Measurements from ENCODE around the gene NMT1. TPM values are rescaled to one million over a fixed set of nuclear protein-coding genes. Genes with fewer than 3 reads are reported as not detected.

The NMT1 gene
- total and polyA plus RNA-seq, 3 experiments from 2014 or later: 82.0 to 198 (median 189) TPM

DNA sequence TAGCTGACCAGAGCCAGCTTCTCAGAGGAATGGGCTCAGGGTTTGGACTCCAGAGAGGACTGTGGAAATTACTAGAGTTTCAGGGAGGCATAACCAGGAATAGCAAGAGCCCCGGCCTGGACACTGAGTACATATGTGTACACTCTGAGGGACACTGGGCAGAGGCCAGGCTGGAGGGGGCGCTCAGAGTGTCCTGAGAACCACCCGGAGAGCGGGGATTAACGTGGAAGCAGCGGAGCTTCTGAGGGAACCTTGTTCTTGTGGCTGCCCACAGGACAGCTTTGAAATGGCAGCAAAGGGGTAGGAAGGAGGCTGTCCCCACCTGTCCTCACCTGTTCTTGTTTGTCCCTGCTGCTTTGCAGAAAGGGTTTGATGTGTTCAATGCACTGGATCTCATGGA is 43.4 kb downstream of the NMT1 start:
- ChIA-PET CTCF (interaction anchor here (1.4 to 1.7 kb wide), 3 partner anchors 28 to 281 kb away, joined by 3 to 7 read pairs (median 7); partner anchors contain the start of genes ACBD4 and PLCD3), POLR2A (no interaction called here)
- H3K27ac Mint-ChIP-seq: no peak overlapping the region
- H3K9me3 Mint-ChIP-seq: no peaks in the 10 kb centered on the region
- no peak overlapping the region for H3K4me3 Mint-ChIP-seq
- H3K27me3 ChIP-seq (ENCODE audit: insufficient read depth, low read length, poor library complexity, severe bottlenecking): no peaks in the 10 kb centered on the region
- H3K27me3 Mint-ChIP-seq: no peaks in the 10 kb centered on the region
- H3K36me3 Mint-ChIP-seq: peaks cover 0 to 82% (median 9%) of the 10 kb centered on the region in 3 donors
- no peaks in the 10 kb centered on the region for H3K9me3 ChIP-seq (ENCODE audit: low read length)
- H3K4me3 ChIP-seq (ENCODE audit: low read length): no peak overlapping the region
- H3K27ac ChIP-seq (ENCODE audit: low read depth, low read length): no peak overlapping the region
- no peaks in the 10 kb centered on the region for H3K4me1 ChIP-seq (ENCODE audit: insufficient read depth, low read length)
- peaks cover 45% of the 10 kb centered on the region for H3K36me3 ChIP-seq (ENCODE audit: insufficient read depth, low read length)
- DNase-seq: no peak
- H3K4me1 Mint-ChIP-seq: no peaks in the 10 kb centered on the region

DNA sequence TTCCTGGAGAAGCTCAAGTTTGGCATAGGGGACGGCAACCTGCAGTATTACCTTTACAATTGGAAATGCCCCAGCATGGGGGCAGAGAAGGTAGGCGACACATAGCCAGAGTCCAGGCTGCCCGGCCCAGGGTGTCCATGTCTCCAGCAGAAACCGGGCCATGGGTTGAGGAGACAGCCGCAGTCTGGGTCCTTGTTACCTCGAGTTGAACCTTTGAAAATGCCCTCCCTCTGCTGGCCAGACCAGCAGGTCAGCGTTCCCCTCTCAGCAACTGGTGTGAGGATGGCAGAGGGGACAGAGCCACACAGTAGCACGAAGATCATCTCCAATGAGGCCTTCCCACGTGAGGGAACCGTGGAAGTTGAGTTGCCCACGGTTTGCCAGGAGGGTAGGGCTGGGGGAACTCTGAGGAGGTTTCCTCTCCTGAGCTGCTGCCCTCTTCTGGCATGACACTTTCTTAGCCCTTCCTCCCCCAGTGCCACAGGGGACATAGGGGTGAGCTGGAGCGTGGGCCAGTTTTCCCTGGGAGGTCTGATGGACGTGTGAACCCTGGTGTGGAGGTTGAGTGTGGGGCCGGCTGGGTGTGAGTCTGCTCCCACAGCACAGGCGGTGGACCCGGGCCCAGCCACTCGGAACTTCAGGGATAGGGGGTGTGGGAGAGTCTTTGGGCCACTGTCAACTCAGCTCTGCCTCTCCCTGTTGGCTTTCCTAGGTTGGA is 43.9 kb downstream of the NMT1 start:
- ChIA-PET POLR2A (no interaction called here), CTCF (interaction anchor here (1.4 to 1.7 kb wide), 3 partner anchors 27 to 280 kb away, joined by 3 to 7 read pairs (median 7); partner anchors contain the start of genes ACBD4 and PLCD3)
- Histone ChIP-seq H3K27me3 (ENCODE audit: insufficient read depth, low read length, poor library complexity, severe bottlenecking) (no peaks in the 10 kb centered on the region), H3K36me3 (ENCODE audit: insufficient read depth, low read length) (peaks cover 41% of the 10 kb centered on the region), H3K27ac (ENCODE audit: low read depth, low read length) (no peak overlapping the region), H3K4me1 (ENCODE audit: insufficient read depth, low read length) (no peaks in the 10 kb centered on the region), H3K4me3 (ENCODE audit: low read length) (no peak overlapping the region), H3K9me3 (ENCODE audit: low read length) (no peaks in the 10 kb centered on the region)
- Mint-ChIP-seq H3K27ac (peak overlapping the region in 1 of 8 donors; percentile 72), H3K27me3 (no peaks in the 10 kb centered on the region), H3K36me3 (peaks cover 0 to 77% (median 9%) of the 10 kb centered on the region in 3 donors), H3K4me1 (no peaks in the 10 kb centered on the region), H3K9me3 (no peaks in the 10 kb centered on the region), H3K4me3 (no peak overlapping the region)
- DNase-seq: no peak

DNA sequence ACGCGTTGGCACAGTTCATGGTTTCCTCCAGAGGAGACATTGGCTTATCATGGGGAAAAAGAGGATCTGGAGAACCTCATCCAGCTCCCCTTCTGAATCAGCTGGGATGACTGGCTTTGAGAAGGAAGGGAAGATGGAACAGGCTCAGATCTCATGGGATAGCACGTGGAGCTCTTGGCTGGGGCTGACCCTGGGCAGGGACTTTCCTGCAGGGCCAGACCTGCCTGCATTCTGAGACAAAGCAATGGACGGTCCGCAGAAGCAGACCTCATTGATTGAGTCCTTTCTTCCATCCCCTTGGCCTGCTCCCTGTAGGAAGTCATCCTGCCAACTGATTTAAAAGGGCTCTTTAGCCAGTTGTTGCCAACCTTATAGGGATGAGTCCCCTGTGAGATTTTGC is 45.0 kb downstream of the NMT1 start:
- peaks cover 41% of the 10 kb centered on the region for H3K36me3 ChIP-seq (ENCODE audit: insufficient read depth, low read length)
- H3K27me3 ChIP-seq (ENCODE audit: insufficient read depth, low read length, poor library complexity, severe bottlenecking): no peaks in the 10 kb centered on the region
- no peaks in the 10 kb centered on the region for H3K4me1 ChIP-seq (ENCODE audit: insufficient read depth, low read length)
- no peak for DNase-seq
- Mint-ChIP-seq H3K4me1 (no peaks in the 10 kb centered on the region), H3K27me3 (no peaks in the 10 kb centered on the region), H3K4me3 (no peak overlapping the region), H3K9me3 (no peaks in the 10 kb centered on the region), H3K36me3 (peaks cover 0 to 75% (median 9%) of the 10 kb centered on the region in 3 donors), H3K27ac (no peak overlapping the region)
- CTCF ChIA-PET: no interaction called here
- H3K27ac ChIP-seq (ENCODE audit: low read depth, low read length): no peak overlapping the region
- POLR2A ChIA-PET: no interaction called here
- H3K9me3 ChIP-seq (ENCODE audit: low read length): no peaks in the 10 kb centered on the region
- no peak overlapping the region for H3K4me3 ChIP-seq (ENCODE audit: low read length)

DNA sequence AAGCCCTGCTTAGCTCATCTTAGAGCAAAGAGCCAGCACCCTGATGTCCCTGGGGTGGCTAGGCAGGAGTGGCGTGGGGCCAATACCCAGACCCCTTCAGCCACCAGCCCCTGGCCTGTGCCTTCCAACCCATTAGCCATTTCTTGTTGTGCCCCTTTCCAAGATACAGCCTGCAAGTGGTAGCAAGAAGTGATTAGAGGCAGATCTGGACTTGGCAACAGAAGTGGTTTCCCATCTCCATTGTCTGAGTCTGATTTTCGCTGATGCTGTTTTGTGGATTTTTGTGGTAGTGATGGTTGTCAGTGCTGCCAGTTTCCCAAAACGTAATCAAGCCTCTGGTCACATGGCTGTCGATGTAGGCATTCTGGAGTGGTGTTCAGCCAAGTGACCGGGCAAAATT is 45.5 kb downstream of the NMT1 start:
- H3K9me3 ChIP-seq (ENCODE audit: low read length): no peaks in the 10 kb centered on the region
- peaks cover 41% of the 10 kb centered on the region for H3K36me3 ChIP-seq (ENCODE audit: insufficient read depth, low read length)
- POLR2A ChIA-PET: no interaction called here
- Mint-ChIP-seq H3K9me3 (no peaks in the 10 kb centered on the region), H3K27me3 (no peaks in the 10 kb centered on the region), H3K4me1 (no peaks in the 10 kb centered on the region), H3K4me3 (no peak overlapping the region), H3K36me3 (peaks cover 0 to 71% (median 9%) of the 10 kb centered on the region in 3 donors), H3K27ac (peak overlapping the region in 1 of 8 donors; percentile 81)
- no peaks in the 10 kb centered on the region for H3K27me3 ChIP-seq (ENCODE audit: insufficient read depth, low read length, poor library complexity, severe bottlenecking)
- no peak overlapping the region for H3K27ac ChIP-seq (ENCODE audit: low read depth, low read length)
- CTCF ChIA-PET: no interaction called here
- no peak for DNase-seq
- no peak overlapping the region for H3K4me3 ChIP-seq (ENCODE audit: low read length)
- no peaks in the 10 kb centered on the region for H3K4me1 ChIP-seq (ENCODE audit: insufficient read depth, low read length)

DNA sequence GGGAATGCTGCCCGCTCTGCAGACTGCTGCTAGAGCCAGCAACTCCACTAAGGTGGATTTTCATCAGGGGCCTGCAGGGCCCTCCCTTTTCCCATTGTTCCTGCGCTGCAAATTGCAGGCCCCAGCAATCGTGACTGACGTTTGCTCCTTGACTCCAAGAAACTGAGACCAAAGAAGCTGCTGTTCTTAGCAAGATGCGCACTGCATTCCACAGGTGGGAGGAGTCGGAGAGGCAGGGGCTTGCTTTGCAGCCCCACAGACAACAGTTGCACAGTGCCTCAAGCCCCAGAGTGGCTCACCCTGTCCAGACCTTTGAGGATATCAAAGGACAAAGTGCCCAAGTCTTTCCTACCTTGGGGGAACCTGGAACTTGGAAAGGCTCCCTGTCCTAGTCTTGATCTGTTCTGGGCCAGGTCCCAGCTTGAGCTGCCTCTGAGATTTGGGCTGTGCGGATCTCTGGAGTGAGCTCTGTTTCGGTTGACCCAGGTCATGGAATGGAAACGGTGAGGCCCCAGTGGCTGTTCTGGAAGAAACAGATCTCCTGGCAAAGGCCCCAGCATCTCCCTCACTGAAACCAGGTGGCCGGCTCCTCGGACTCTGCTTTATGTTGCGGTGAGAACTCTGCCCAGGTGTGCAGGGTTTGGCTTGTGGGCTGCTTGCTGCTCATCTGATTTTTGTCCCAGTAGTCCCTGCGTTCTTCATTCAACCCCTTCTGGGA is 46.3 kb downstream of the NMT1 start:
- no peaks in the 10 kb centered on the region for H3K4me1 ChIP-seq (ENCODE audit: insufficient read depth, low read length)
- H3K9me3 ChIP-seq (ENCODE audit: low read length): no peaks in the 10 kb centered on the region
- H3K4me3 Mint-ChIP-seq: peak overlapping the region in 1 of 7 donors; percentile 40
- no peaks in the 10 kb centered on the region for H3K9me3 Mint-ChIP-seq
- DNase-seq: no peak
- H3K36me3 Mint-ChIP-seq: peaks cover 0 to 63% (median 6%) of the 10 kb centered on the region in 3 donors
- no peaks in the 10 kb centered on the region for H3K27me3 ChIP-seq (ENCODE audit: insufficient read depth, low read length, poor library complexity, severe bottlenecking)
- ChIA-PET CTCF (interaction anchor here (2.4 kb wide), 1 partner anchor 8 kb away, joined by 12 read pairs; no protein-coding TSS in a partner anchor), POLR2A (interaction anchor here (0.5 kb wide), 1 partner anchor 1211 kb away, joined by 3 read pairs; no protein-coding TSS in a partner anchor)
- H3K27ac ChIP-seq (ENCODE audit: low read depth, low read length): no peak overlapping the region
- peaks cover 32% of the 10 kb centered on the region for H3K36me3 ChIP-seq (ENCODE audit: insufficient read depth, low read length)
- H3K4me1 Mint-ChIP-seq: no peaks in the 10 kb centered on the region
- H3K4me3 ChIP-seq (ENCODE audit: low read length): no peak overlapping the region
- H3K27ac Mint-ChIP-seq: peak overlapping the region in 1 of 8 donors; percentile 89
- no peaks in the 10 kb centered on the region for H3K27me3 Mint-ChIP-seq

DNA sequence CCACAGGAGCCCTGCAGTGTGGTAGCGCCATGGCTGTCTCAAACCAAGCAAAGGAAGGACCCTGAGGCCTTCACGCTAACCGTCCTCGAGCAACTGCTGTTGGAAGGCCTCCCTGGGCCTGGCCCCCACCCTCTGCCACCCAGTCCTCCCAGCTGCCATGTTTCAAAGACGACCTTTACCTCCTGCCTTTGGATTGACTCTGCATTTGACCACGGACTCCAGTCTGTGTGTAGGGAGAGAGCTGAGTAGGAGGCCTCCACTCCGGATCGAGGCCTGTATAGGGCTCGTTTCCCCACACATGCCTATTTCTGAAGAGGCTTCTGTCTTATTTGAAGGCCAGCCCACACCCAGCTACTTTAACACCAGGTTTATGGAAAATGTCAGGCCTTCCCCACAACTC is 46.9 kb downstream of the NMT1 start:
- POLR2A ChIA-PET: interaction anchor here (0.5 kb wide), 1 partner anchor 1211 kb away, joined by 3 read pairs; no protein-coding TSS in a partner anchor
- Histone ChIP-seq H3K27ac (ENCODE audit: low read depth, low read length) (no peak overlapping the region), H3K36me3 (ENCODE audit: insufficient read depth, low read length) (peaks cover 26% of the 10 kb centered on the region), H3K4me1 (ENCODE audit: insufficient read depth, low read length) (no peaks in the 10 kb centered on the region), H3K9me3 (ENCODE audit: low read length) (no peaks in the 10 kb centered on the region), H3K27me3 (ENCODE audit: insufficient read depth, low read length, poor library complexity, severe bottlenecking) (no peaks in the 10 kb centered on the region), H3K4me3 (ENCODE audit: low read length) (no peak overlapping the region)
- no peak for DNase-seq
- no peak overlapping the region for H3K4me3 Mint-ChIP-seq
- H3K27ac Mint-ChIP-seq: no peak overlapping the region
- H3K27me3 Mint-ChIP-seq: no peaks in the 10 kb centered on the region
- peaks cover 0 to 57% (median 4%) of the 10 kb centered on the region in 3 donors for H3K36me3 Mint-ChIP-seq
- no peaks in the 10 kb centered on the region for H3K4me1 Mint-ChIP-seq
- H3K9me3 Mint-ChIP-seq: no peaks in the 10 kb centered on the region
- CTCF ChIA-PET: interaction anchor here (1.0 to 2.4 kb wide), 3 partner anchors 9 to 90 kb away, joined by 4 to 12 read pairs (median 4); partner anchors contain the start of gene ACBD4

DNA sequence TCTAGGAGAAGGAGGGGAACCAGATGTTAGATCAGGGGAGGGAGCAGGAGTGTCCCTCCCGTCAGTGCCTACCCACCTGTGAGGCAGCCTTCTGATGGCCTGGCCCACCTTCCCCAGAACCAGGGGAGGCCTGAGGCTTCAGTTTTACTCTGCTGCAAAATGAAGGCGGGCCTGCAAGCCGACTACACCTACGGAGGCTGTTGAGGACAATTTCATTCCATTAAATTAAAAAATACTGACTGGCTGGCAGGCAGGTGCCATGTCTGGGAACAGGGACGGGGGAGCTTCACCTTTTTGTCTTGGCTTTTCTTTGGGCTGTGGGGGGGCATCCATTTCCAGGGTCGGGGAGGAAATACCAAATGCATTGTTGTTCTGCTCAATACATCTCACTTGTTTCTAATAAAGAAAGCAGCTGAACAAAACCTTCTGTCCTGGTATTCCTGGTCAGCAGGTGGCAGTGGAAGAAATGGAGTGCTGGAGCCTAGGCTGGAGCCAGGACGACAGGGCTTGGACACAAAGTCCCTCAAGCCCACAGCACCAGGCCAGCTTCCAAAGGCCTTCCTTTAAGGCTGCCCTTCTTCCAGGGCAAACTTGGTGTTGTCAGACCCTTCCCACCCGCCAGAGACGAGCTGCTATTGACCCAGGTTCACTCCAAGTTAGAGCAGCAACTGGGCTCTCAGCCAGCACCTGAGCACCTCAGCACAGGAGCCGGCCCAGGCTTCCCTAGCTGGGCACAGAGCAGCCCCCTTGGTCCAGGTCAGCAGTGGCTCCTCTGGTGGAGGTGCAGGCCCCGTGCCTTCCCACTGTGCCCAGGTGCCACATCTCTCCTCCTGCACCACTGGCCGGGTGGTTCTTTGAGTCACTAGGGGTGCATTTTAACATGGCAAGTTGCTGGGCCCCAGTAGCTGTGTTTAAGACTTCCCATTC is 47.7 kb downstream of the NMT1 start:
- H3K27me3 ChIP-seq (ENCODE audit: insufficient read depth, low read length, poor library complexity, severe bottlenecking): no peaks in the 10 kb centered on the region
- ChIA-PET CTCF (interaction anchor here (1.0 to 2.4 kb wide), 3 partner anchors 10 to 89 kb away, joined by 4 to 12 read pairs (median 4); partner anchors contain the start of gene ACBD4), POLR2A (no interaction called here)
- DNase-seq: no peak
- Mint-ChIP-seq H3K4me1 (no peaks in the 10 kb centered on the region), H3K27ac (peak overlapping the region in 3 of 8 donors; percentile 29 to 58 (median 51)), H3K36me3 (peaks cover 0 to 48% (median 4%) of the 10 kb centered on the region in 3 donors), H3K9me3 (no peaks in the 10 kb centered on the region), H3K27me3 (no peaks in the 10 kb centered on the region), H3K4me3 (no peak overlapping the region)
- no peak overlapping the region for H3K27ac ChIP-seq (ENCODE audit: low read depth, low read length)
- H3K4me1 ChIP-seq (ENCODE audit: insufficient read depth, low read length): no peaks in the 10 kb centered on the region
- H3K4me3 ChIP-seq (ENCODE audit: low read length): no peak overlapping the region
- no peaks in the 10 kb centered on the region for H3K9me3 ChIP-seq (ENCODE audit: low read length)
- H3K36me3 ChIP-seq (ENCODE audit: insufficient read depth, low read length): peaks cover 18% of the 10 kb centered on the region

Data from CD8-positive, alpha-beta memory T cell (primary cell).